ENCODE data around the gene SCAMP4.

The SCAMP4 gene, protein sequence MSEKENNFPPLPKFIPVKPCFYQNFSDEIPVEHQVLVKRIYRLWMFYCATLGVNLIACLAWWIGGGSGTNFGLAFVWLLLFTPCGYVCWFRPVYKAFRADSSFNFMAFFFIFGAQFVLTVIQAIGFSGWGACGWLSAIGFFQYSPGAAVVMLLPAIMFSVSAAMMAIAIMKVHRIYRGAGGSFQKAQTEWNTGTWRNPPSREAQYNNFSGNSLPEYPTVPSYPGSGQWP

DNA sequence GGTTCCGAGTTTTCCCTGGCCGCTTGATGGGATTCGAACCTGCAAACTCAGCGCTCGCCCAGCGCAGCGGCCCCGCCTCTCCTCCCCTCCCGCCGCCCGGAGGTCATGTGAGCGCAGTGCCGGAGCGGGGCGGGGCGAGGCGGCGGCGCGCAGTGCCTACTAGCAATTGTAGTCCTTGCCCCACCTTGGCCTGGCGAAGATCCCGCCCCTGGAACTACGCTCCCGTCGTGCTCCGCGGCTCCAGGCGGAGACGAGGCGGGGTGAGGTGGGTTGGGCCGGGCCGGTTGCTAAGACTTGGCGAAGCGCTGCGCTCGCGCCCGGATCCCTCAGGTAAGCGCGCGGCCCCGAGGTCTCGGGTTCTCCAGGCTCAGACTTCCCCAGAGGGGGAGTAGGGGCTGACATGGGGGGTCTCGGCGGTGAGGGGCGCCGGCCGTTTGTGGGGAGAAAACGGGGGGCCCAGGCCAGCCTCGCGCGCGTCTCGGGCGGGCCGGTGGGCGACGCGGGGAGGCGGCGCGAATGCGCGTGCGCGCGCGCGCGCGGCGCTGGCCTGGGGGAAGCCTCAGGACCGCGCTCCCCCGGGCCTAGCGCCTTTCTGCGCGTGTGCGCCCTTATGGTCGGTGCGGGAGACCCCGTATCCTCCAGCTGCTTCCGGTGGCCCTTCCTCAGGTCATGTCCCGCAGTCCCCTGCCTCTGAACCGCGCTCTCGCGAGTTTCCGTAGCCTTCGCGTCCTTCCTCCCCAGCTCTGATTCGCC lies at the start of gene SCAMP4, which contains the start of gene ADAT3:
SCAMP4 (plus strand) TSS at position 290 of the 753 bp plus-strand sequence. CDS start 9,621 bp downstream, outside the sequence.
ADAT3 (plus strand) TSS at position 290 of the 753 bp plus-strand sequence. CDS start 6,649 bp downstream, outside the sequence.
- DNase-seq (ENCODE audit: low read depth in 4 of 4, low spot score in 1 of 4): peak; percentile 91 to 99 (median 96)

DNA sequence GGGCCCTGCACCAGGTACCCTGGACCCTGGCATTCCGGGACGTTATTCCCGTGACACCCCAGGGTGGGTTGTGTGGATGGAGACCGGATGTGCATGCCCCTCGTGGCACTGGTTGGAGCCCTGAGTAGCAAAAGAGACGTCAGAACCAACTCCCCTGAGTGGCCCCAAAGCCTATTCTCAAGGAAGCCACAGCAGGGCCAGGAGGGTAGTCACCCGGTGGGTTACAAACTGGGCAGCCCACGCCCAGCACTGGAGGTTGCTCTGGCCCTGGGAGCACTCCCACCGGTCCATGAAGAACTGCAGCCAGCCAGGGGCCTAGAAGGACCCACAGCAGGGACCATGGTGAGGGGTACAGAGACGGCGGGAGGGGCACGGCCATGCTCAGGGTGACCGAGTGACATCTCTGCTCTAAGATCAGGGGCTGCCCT lies 49.4 kb upstream of the SCAMP4 start:
- no peak for DNase-seq (ENCODE audit: low read depth in 4 of 4, low spot score in 1 of 4)

DNA sequence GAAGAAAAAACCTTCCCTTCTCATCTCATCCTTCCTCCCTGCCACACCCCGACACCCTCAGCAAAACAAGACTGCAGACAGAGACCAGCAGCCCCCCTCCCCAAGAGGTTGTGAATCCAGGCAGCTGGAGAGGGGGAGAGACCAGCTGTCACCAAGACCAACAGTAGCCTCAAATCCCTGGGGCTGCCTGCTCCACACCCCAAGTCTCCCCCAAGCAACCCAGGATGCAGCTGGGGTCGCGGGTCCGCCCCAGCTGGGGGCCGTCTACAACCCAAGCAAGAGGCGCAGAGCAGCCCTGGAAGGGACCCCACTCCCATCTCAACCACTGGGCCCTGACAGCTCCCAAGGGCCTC lies 48.9 kb upstream of the SCAMP4 start:
- no peak for DNase-seq (ENCODE audit: low read depth in 4 of 4, low spot score in 1 of 4)

DNA sequence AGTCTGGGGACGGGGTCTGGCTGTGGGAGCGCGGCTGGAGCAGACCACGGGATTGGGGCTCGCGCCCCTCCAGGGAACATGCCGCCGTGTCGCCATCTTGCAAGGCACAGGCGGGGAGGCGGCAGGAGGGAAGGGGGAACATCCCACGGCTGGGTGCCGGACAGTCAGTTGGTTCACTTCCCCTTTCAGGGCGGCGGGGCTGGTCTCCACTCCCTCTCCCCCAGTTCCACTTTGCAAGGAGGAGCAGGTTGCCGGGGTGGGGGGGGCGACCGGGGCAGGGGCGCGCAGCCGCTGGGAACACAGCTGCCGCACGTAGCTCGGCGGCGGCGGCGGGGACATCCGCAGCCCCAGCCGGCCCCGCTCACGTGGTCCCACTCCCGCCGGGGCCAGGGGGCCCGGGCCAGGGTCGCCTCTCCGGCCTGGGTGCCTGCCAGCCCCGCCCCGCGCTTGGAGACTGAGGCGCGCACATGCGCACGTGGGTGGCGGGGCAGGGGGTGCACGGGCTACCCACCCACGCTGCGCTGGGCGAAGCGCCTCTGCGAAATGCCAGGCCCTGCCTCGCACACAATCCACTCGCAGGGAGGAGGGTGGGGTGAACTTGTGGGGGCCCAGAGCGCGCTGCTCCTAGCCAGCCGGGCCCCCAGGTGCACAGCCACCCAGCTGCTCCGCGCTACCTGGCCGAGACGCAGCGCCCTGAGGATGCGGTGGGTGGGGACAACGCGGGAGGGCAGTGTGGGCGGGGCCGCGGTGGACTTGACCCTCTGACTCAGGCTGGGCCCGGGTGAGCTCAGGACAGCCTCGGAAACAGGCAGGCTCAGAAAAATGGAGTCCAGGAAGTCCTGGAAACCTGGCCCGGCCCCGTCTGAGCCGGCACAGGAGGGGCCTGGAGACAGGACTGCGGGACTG lies 48.2 kb upstream of the SCAMP4 start:
- peak in 1 of 4 experiments; percentile 48 for DNase-seq (ENCODE audit: low read depth in 4 of 4, low spot score in 1 of 4)

DNA sequence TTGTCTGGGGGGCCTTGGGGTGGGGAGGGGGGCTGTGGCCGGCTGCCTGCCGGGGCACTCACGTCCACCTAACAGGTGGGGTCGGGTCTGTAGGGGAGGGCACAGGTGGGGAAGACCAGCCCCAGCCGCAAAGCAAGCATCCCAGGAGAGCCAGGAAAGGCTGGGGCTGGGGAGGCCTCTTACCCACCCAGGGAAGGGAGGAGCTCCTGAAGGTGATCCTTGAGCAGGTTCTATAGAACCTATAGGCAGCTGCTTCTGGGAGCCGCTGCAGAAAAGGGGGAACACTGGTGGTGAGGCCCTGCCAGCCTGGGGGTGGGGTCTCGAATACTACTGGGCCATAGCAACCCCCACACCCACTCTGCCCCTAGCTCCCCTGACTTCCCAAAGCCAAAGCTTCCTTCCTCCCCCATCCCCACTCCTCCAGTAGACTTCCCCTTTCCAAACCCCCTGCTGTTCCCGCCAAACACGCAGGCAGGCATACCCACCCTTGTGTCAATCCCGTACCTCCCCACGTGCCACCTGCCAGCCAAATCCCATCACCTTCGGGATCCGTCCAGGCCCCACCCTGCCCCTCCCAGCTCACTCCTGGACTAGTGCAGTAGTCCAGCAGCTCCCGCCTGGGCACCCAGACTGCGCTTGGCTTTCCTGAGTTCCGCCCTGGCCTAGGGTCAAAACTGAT lies 47.4 kb upstream of the SCAMP4 start:
- DNase-seq (ENCODE audit: low read depth in 4 of 4, low spot score in 1 of 4): no peak

DNA sequence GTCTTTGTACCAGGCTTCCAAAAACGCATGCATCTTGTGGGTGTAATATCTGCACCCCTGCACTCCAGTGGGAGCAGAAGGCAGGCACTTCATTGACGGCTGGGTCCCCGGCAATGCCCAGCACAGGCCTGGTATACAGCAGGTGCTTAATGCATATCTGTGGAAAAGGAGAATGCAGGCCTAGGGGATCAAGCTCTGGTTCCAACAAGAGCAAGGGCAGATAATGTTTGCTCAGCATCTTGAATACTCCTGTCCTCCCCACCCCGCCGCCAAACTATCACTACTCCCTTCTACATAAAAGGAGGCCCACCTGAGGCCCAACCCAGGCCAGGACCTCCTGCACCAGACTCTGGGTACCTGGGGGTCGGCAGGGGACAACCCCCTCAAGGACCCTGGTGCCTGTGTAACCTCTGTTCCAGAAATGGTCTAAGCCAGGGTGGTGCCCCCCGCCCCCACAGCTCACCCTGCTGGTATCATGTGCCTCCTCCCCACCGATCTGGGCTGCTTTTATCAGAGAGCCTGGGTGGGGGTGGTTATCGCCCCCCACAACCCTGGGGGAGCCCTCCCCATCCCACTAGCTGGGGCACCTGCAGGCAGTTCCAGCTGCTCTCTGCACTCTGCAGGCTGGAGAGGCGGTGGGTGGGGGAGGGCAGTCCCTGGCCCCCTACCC lies 46.7 kb upstream of the SCAMP4 start:
- no peak for DNase-seq (ENCODE audit: low read depth in 4 of 4, low spot score in 1 of 4)

DNA sequence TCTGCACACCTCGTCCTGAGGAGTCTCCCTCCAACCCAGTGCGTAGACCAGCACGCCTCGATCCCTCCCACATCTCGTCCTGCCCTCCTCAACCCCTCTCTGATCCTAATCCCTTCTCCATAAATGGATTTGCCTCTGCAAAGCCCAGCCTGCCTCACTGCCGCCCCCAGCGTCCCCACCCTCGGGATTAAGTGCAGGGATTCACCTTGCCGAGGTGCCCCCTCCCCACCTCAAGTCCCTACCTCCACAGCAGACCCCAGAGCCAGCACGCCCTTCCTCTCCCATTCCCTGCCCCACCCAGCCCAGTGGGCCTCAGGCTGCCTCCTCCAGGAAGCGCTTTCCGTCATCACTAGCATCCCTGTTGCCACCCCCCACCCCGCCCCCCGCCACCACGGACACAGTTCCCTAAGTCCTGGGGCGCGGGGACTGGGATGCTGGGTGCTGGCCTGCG lies 45.8 kb upstream of the SCAMP4 start:
- no peak for DNase-seq (ENCODE audit: low read depth in 4 of 4, low spot score in 1 of 4)

DNA sequence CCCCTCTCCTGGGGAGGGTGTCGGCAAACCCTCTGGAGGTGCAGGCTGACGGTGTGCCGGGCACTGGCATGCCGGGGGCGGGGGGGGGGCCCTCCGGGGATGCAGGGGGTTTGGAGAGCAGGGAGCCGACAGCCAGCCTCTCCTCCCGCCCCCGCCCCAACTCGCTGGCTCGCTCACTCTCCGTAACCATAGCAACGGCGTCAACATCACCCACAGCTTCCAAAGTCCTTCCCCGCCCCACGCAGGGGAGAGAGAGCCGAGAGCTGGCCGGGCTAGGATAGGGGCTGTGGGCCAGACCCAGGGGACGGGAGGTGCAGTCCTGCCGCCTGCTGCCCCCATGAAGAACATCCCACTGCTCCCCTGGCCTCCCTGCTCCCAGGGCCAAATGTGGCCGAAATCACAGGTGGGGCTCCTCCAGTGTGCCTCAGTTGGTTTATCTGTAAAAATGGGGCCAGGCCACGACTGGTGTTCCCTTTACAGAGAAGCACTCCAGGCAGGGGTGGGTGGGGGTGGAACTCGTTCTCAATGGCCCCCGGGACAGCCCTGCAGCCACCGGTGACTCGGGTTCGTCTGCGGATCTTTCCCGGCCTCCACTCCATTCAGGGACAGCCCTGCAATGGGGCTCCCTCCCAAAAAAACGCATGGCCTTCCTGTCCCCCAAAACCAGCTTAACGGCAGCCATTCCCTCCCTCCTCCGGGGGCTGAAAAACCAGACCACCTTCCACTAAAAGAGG lies 45.0 kb upstream of the SCAMP4 start:
- no peak for DNase-seq (ENCODE audit: low read depth in 4 of 4, low spot score in 1 of 4)

DNA sequence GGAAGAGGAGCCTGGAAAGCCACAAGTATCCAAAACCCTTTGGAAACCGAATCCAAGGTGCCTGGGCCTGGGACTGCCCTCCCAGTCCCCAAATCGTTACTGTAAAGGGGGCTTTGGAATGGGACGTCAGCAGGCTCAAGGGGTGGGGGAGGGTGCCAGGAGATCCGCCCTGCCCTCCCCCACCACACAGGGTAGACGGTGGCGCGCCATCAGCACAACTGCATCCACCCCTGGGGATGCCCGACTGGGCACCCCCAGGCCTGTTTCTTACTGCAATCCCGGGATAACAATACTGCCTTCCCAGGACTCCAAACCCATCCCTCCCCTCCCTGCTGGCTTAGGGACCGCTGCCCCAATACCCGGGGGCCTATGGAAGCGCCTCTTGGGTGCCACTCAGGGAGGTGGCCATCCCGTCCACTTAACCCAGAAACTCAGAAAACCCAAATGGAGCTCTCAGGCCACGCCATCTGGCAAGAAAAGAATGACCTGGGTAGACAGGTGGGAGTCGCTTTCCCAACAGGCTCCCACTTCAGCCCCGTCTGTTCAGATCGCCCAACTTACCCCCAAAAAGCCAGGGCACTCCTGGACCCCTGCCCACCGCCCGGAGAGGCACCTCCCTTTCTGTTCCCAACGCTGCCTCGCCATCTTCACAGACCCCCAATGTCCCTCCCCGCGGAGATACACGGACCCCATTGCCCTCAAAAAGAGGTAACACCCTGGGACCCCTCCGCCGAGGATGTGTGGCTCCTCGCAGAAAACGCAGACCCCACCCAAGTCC lies 44.2 kb upstream of the SCAMP4 start:
- DNase-seq (ENCODE audit: low read depth in 4 of 4, low spot score in 1 of 4): no peak

DNA sequence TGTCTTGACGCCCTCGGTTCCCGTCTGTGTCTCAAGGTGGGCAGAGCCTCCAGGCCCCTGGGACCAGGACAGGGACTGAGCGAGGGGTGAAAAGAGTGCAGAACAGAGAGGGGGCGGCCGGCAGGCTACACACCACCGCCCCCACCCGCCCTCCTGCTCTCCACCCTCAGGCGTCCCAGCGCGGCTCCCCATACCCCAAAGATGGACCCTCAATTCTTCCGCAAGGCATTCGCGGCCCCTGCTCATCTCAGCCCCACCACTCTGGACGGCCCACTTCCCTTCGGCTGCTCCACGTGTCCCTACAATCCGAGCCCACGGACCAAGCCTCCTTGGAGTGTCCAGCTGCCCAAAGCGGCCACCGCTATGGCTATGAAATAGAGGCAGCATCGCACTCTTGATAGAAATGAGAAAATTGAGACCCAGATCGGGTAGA lies 43.6 kb upstream of the SCAMP4 start:
- DNase-seq (ENCODE audit: low read depth in 4 of 4, low spot score in 1 of 4): no peak

DNA sequence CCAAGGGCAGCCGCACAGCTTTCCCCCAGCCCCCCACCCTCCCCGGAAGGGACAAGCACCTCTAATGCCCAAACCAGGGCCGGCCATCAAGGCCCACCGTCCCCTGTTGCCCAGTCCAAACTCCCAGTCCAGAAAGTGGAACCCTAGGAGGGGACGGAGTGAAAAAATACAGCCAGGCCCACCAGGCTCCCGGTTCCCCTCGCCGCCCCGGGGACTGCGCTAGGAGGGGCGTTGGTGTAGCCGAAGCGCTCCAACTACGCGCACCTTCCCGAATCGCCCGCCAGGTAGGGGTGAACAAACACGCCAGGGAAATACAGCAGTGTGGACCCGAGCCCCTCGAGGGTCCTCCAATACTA lies 43.2 kb upstream of the SCAMP4 start:
- no peak for DNase-seq (ENCODE audit: low read depth in 4 of 4, low spot score in 1 of 4)

DNA sequence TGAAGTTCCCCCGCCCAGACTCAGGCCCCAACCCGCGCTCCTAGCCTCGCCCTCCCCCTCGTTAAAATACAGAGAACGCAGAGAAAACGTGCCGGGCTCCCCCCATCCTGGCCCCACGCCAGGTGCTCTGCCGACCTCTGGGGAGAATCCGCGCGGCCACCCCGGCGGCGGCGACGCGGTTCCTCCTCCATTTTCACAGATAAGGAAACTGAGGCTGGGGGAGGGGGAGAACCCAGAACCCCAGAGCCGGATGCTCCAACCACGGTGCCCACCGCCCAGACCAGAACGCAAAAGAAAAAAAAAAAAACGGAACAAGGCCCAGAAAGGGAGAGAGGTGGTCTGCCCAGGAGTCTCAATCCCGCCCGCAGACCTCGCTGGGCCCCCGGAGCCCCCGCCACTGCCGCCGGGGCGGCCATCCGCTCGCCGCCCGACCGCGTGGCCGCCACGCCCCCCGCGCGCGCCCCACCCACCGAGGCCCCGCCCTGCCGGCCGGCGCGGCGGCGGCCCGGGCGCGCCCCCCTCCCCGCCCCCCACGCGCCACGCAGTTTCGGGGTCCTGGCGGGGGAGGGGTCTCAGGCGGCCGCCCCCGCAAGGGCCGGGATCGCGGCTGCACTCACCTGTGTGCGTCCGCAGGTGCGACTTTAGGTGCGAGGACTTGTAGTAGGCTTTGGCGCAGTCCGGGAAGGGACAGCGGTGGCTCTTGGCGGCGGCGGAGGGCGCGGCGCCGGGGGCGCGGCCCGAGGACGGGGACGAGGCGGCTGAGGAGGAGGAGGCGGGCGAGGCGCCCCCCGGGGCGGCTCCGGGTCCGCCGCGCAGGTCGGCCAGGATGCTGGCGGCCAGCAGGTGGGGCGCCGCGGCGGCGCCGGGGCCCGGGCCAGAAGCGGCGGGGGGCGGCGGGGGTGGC lies 42.5 kb upstream of the SCAMP4 start:
- DNase-seq (ENCODE audit: low read depth in 4 of 4, low spot score in 1 of 4): no peak

DNA sequence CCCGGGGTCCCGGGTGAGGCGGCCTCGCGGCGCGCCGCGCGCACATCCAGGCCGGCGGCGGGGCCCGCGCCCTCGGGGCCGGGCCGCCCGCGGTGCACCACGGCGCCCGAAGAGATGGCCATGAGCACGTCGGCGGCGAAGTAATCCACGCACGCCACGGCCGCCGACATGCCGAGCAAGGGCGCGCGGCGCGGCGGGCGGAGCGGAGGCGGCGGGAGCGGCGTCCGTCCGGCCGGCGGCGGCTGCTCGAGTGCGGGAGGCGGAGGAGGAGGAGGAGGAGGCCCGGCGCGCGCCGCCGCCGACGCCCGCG lies 41.9 kb upstream of the SCAMP4 start, which contains the start of gene KLF16:
KLF16 (minus strand) TSS at position 252 of the 310 bp plus-strand sequence; CDS start at position 170, 82 bp downstream.
- no peak for DNase-seq (ENCODE audit: low read depth in 4 of 4, low spot score in 1 of 4)

DNA sequence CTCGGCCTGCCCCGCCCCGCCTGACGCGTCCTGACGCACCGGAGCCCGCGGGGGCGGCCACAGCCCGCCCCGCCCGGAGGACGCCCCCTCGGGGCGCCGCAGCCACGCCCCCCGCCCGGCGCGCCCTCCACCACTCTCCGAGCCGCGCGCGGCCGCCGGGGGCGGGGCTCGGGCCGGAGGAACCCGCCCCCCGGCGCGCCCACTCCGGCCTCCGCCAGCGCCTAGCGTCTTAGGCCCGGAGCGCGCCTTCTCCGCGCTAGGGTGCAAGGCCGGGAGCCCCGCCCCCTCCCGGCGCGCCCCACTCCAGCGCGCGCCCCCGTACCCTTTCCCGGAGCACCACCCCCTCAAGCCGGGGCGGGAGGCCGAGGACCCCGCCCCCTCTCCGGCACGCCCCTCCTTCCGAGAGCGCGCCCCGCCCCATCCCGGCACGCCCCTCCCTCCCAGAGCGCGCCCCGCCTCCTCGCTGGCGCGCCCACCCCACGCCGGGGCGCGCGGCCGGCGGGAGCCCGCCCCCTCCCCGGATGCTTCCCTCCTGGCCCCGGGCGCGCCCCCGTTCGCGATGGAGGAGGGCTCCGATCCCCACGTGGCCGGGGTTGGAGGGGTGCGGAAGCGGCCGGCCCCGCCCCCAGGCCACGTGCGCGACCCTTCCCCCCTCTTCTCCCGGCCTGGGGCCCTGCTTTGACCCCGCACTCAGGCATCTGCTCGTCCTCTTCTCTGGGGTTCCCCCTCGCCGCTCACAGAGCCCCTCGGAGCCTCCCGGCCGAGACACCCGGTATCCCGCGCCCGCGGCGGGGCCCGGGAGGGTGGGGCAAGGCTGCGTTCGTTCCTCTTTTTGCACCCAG lies 41.3 kb upstream of the SCAMP4 start:
- DNase-seq (ENCODE audit: low read depth in 4 of 4, low spot score in 1 of 4): peak; percentile 79 to 95 (median 92)

DNA sequence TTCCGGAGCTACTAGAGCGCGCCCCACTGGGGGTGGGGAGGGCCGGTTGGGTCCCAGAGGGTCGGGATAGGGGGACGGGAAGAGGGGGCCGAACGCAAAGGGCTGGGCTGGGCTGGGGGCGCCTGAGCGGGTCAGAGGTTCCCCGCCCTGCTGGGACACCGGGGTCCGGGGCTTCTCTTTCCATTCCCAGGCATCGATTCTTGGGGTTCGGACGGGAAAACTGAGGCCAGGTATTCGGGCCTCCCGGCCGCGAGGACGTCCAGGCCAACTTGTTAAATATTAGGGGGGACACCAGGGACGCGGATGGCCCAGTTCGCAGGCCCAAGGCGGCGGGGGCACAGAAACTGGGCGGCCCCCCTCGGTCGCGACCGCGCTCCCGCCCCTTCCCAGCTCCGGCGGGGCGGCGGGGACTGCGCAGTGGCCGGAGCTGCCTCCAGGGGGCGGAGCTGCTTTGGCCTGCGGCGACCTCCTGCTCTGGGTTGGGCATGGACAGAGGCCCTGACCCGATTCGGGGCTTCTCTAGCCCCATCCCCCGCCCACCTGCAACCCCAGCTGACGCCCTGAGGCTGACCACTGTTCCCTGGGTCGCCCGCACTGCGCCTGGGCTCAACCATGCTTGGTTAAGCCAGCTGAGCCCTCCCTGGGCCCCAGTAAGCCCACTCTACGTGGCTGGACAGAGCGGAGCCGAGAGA lies 40.6 kb upstream of the SCAMP4 start:
- no peak for DNase-seq (ENCODE audit: low read depth in 4 of 4, low spot score in 1 of 4)

DNA sequence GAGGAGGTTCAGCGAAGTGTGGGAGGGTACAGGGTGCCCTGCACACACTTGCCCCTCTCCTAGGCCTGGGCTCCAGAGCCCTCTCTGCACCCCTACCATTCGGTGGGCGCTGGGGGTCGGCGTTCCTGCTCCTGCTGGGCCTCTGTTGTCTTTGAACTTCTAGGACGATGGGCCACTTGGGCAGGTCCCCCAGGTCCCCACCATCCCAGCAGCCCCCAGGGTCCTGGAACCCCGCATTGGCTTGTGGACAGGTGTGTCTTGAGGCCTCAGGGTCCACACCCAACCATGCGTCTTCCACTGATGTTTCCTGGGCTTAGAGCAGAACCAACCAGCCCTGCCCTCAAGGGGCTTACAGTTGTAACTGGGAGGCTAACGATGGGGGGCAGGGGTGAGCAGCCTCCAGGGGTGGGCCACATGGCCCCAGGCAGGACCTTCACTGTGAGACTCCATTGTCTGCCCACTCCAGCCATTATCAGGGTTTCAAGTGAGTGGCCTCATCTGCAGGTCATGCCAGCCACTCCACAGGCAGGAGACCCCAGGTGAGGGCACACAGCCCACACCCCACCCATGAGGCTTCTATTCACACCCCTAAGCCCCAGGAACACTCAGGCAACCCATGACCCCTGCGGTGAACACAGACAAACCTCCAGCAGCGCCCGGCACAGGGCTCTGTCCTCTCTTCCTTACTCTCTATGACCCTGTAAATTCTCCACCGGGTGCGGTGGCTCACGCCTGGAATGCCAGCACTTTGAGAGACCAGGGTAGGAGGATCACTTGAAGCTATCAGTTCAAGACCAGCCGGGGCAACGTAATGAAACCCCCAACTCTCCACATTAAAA lies 39.8 kb upstream of the SCAMP4 start:
- no peak for DNase-seq (ENCODE audit: low read depth in 4 of 4, low spot score in 1 of 4)
